ENCODE measurements around the gene MSX2.

- TF ChIP-seq YY1 (IDR thresholded peaks at IDR 0.05; ENCODE audit: insufficient read depth, insufficient read length) (no peak), ZNF274 (IDR thresholded peaks at IDR 0.05; ENCODE audit: low read depth, low read length) (no peak)
Measured at GRCh38 chr5:174744896-174745295, 20.5 kb downstream of the MSX2 start.
